HG03432 (cell line): ENCODE results near the gene ERMARD.
"Not testable (repeated sequence)": the region's sequence is repeated elsewhere in the genome, so short reads cannot be mapped to it uniquely, and the experiment has no call there.

Experiments used
- ATAC-seq: cut with Tn5 transposase; IDR thresholded peaks from one replicate; pipeline ENCODE4 v1.9.1; 2021; ENCODE audit warnings: mild to moderate bottlenecking, moderate library complexity; ENCODE audit not compliant: unreplicated experiment

ERMARD gene

DNA sequence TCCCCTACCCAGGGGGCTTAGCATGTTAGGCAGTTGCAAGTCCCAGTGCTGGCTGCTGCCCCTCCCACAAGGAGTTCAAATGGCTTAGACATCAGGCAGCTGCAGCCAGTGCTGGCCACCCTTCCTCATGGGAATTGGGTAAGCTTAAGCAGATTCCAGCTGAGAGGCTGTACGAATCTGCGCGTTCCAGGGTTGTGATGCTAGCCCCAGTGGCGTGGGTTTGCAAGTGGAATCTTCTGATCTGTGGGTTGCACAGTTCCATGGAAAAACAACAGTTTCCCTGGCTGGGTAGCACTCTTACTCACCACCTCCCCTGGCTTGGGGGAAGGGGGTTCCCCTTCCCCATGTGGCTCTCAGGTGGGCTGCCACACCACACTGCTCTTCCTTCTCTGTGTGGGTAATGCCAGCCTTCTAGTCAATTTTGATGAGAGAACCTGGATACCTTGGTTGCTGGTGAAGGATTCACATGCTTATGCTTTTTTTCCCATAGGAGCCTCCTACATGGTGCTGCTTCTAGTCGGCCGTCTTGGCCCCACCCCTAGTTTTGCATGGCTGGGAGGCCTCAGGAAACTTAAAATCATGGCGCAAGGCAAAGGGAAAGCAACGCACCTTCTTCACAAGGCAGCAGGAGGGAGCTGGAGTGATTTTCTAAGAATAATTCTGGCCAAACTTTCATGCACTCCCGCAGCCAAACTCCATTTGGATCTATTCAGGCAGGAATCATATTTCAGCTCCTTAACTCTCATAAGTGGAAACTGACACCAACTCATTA is 13.0 kb upstream of the ERMARD start:
- ATAC-seq: no peak

DNA sequence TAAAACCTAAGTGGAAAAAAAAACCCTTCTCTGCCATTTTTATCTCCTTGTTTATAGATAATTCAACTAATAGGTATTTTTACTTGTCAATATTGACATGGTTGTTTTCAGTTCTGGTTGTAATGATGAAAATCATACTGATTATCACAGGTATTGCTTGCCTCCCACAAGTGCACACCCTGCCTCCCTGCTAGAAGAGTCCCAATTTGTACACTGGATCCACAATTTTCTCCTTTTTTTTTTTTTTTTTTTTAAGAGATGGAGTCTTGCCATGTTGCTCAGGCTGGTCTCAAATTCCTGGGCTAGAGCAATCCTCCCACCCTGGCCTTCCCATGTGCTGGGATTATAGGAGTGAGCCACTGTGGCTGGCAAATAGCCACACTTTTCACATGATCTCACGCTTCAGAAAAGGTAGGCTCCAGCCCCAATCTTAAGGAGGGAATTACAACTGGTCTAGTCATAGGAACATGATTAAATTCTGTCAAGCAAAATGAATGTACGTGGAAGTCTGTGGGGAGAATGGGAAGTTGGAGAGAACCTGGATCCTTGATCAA is 12.4 kb upstream of the ERMARD start:
- no peak for ATAC-seq

DNA sequence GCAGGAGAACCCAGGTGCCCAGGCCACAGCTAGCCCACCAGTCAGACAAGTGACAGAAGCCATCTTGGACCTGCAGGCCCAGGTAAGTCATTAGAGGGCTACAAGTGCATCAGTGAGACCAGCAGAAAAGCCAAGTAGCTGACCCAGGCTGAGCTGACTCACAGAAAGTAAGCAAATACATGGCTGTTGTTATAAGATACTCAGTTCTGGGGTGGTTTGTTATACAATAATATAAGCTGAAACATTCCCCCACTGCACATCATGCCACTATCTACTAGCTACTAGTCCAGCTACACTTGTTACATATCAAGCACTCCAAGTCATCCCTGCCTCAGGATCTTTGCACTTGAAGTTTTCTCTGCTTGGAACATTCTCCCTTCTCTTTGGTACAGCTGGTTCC is 10.1 kb upstream of the ERMARD start:
- ATAC-seq: no peak

DNA sequence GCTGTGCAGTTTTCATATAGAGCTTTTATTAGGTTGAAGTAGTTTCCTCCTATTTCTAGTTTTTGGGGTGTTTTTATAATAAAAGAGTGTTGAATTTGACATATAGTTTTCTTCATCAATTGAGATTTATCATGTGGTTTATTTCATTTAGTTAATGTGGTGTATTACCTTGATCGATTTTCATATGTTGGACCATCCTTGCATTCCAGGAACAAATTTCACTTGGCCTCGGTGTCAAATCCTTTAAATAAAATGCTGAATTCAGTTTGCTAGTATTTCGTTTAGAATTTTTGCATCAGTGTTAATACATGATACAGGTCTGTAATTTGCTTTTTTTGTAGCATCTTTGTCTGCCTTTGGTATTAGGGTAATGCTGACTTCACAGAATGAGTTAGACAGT is 6.0 kb upstream of the ERMARD start:
- ATAC-seq: no peak

DNA sequence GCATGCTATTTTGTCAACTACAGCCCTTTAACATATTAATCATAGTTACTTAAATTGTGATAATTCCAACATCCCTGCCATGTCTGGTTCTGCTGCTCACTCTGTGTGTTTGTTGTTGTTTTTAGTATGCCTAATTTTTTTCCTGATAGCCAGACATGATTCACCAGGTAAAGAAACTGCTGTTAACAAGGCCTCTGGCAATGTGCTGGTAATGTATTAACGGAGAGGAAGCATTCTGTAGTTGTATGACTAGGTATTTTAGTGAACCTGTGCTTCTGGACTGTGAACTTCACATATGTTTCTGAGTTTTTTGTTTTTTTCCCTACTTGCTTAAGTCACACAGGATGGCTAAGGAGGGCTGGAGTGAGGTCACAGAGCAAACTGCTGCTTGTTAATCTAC is 4.9 kb upstream of the ERMARD start:
- no peak for ATAC-seq

DNA sequence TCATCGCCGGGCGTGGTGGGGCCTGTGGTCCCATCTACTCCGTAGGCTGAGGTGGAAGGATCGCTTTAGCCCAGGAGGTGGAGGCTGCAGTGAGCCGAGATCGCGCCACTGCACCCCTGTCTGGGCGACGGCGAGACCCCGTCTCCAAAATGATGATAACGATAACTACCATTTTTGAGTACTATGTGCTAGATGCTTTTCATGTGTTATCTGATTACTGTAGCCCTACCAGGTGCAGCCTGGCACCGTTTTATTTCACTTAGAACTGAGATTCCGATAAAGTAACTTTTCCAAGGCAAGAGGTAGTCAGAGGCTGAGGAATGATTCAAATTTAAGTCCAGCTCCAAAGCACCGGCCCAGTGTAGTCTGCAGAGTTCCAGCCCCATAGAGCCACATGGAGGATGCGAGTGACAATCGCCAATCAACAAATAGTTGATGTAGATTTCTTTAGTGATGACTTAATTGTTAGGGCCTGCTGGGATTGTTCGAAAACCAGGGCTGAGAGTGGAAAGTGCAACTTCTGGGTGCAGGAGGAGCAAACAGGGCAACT is 727 bp downstream of the ERMARD start:
- no peak for ATAC-seq

DNA sequence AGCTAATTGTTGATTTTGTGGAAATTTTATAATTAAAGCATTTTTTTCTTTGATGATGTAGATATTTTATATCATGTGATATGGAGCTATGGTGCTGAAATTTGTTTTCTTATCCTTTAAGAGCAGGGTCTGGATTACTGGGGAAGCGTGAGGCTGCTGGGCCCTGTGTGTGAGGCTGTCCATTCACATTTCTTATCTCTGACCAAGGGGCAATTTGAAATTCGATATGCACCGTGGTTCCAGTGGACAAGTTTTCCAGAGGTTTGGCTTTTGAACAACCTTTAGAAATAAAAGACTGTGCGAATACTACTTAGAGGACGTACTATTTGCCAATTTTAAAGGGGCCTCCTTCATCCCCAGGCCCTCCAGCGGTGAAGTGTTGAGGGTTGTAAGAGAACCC is 3.7 kb downstream of the ERMARD start:
- ATAC-seq: no peak

DNA sequence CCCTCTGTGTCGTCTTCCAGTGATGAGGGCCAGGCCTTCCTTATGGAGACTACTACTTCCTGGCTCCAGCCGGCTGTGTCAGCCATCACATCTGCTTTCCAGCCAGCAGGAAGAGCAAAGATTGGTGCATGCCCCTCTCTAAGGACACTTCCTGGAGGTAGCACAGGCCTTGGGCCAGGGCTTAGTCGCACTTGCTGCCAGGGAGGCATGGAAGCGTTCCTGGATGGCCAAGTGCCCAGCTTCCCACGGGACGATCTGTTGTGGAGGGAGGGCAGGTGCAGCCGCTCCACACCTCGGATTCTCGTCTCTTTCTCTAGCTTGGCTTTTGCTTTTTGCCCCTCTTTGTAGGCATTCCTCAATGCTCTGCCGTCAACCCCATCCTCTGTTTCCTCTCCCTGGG is 11.9 kb downstream of the ERMARD start:
- no peak for ATAC-seq

DNA sequence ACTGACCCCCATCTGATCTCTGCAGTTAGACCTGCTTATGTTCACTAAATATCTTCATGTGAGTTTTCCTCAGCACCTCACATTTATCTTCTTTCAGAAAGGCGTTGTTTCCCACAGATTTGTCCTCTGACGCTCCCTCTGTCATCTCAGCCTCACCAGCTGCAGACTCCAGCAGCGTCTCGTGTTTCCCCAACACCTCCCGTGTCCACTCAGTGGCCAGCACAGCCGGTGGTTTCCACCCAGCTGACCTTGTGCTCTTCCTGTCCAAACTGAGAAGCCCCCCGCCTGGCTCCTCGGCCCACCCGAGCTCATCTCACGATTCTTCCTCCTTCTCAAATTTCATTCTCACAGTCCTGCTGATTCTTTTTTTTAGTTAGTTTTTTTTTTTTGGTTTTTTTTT is 12.5 kb downstream of the ERMARD start:
- ATAC-seq: no peak

DNA sequence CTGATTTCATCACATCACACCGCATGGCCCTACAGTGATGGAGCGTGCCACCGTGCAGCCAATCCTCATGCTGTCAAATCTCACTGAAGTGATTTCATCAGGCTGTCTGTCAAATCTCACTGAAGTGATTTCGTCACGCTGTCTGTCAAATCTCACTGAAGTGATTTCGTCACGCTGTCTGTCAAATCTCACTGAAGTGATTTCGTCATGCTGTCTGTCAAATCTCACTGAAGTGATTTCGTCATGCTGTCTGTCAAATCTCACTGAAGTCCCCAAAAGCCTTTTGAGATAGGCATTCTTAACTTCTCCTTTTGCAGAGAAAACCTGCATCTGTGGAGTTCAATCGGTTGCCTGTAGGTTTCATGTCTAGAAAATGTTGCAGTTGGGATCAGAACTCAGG is 14.4 kb downstream of the ERMARD start:
- not testable (repeated sequence) for ATAC-seq

DNA sequence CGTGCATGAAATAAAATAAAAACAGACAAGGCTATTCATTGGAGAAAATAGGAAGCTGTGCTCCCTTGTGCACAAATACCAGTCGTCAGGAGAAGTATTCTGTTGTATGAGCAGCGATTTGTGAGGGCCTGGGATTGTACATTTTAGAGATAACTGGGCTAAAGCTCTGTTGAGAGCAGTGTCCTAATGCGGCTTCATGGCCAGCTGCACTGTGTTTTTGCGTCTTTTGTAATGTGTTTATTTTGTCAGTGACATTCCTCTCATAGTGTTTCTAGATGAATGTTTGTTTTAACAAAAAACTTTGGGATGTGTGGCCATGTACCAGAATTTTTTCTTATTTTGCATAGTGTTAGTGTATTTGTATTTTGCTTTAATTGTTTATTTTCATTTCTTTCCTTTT is 14.8 kb downstream of the ERMARD start:
- ATAC-seq: no peak

DNA sequence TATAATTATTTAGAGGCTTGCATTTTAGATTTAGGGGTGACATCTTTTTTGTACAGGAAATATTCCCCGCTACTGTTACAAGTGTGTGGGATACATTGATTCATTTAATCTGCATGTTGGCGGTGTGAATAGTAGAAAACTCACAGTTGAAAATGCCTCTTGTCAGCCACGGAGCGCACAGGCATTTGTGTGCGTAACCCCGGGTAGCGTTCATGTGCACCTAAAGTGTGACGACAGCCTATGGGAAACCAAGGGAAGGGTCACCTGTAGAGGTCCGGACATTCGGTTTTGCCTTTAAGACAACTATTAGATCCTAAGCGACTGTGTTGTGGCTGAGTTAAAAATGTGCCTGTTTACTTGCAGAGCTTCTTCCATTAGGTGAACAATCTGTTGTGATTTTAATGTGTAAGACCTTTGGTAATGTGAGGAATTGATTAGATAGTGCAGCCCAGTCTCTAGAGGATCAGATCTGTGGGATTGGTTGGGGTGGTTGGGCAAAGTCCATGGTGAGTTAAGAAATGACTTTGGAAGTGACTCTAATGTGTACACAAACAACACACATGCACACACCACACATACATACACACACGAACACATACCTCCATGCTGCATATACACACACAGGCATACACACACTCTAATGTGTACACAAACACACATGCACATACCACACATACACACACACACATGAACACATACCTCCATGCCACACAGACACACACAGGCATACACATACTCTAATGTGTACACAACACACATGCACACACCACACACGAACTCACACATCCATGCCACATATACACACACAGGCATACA is 15.7 kb downstream of the ERMARD start:
- no peak for ATAC-seq

DNA sequence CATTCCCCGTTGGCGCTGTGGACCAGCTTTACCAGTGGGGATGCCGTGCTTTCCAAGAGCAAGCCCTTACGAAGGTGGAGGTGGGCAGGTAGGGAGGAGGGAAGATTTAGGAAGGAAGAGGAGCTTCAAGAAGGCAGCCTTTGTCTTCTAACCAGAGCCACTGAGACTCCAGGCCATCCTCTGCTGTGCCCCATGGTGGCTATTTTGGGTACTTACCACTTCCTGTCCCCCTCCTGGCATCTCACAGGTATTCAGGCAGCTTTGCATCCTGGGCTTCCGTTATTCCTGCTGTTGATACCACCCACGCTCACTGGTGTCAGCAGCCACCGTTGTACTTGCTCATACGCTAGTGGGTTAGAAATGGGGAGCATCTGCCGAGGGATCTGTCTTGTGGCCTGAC is 22.9 kb downstream of the ERMARD start:
- no peak for ATAC-seq

DNA sequence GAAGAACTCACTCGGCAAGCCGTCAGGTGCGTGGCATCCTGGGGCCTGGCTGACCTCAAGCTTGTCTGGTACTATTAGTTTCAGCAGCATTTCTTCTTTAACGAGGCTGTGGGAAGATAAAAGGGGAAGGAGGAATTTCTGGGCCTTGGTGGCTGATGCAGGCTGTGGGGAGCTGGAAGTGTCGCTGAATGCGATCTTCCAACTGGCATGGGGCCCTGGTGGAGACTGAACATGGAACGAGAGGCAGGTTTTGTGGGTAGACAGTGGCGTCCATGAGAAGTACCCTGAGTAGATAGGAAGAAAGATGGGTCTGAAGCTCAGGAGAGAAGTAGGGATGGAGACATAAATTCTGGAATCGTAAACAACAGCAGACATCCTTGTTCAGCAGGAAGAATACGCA is 23.9 kb downstream of the ERMARD start:
- ATAC-seq: no peak

DNA sequence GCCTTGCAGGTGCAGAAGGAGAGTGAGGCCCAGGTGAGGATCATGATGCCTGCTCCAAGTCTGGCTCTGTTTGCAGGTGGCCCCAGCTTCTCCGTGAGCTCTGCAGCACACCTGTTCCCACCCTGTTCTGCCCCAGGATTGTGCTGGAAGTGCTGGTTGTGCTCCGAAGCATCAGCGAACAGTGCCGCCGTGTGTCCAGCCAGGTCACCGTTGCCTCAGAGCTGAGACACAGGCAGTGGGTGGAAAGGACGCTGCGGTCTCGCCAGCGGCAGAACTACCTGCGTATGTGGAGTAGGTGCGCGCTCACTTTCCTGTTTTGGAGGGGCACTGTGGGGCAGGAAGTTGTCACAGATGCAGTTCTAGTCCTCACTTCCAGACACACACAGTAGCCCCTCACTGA is 25.0 kb downstream of the ERMARD start:
- ATAC-seq: no peak

DNA sequence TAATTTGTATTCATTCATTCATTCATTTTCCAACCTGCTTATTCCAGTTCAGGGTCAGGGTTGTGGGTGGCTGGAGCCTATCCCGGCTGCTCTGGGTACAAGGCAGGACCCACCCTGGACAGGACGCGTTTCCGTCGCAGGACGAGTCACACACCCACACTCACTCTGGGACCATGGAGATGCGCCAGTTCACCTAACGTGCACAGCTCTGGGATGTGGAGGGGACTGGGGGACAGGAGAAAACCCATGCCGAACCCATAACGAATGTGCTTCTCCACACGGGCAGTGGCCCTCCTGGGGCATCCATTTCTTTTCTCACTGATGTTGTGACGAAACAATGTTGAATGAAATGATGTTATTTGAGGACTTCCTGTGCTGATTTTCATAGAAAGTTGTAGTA is 26.5 kb downstream of the ERMARD start:
- no peak for ATAC-seq

DNA sequence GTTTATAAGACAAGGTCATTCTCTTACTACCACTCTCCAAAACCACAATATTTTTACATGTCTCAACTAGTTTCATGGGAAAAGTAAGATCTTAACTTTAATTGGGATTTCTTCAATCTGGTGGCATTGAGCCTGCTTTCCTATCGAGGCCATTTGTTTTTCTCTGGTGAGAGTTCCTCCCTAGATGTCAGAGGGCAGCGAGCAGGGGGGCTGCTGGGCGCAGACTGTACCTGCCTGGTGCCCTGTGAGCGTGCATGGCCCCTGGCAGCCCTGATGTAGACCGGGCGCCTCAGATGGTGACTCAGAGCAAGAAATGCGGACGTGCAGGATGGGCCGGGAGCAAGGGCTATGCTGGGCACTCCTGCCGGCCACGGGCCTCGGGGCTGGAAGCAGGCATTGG is 27.2 kb downstream of the ERMARD start:
- ATAC-seq: no peak

DNA sequence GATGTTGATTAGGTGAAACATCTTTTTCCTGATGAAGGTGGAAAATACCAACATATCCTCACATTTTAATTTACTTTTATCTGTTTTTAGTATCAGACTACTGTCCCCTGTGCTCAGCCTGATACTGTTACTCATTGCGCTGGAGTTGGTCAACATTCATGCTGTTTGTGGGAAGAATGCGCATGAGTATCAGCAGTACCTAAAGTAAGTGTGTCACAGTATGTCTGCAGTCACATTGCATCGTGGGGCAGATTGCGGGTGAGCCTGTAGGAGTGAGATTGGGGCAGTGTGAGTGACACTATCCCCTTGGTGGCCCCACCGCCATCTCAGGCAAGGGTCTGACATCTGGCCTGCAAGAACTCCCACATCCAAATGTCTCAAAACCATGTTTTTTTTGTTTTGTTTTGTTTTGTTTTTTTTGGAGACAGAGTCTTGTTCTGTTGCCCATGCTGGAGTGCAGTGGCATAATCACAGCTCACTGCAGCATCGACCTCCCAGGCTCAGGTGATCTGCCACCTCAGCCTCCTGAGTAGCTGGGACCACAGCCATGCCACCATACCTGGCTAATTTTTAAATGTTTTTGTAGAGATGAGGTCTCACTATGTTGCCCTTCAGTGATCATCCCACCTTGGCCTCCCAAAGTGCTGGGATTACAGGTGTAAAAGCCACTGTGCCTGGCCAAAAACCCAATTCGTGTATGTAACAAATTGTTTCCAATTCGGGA is 27.8 kb downstream of the ERMARD start:
- ATAC-seq: no peak

DNA sequence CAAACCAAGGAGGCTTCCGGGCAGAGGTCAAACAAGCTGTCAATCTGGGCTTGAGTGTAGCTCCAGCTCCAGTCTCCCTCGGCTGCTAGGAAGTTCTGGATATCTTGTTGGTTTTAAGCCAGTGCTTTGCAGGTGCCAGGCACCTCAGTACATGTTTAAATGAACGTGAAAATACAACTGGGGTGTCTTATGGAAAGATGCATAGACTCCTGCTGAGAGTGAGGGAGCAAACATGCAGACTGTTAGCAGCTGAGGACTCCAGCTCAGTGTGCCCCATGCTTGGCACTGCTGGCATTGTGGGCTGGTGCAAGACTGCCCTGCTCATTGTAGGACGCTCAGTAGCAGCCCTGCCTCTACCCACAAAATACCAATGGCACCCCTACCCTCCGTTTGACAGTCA is 28.5 kb downstream of the ERMARD start:
- ATAC-seq: no peak

DNA sequence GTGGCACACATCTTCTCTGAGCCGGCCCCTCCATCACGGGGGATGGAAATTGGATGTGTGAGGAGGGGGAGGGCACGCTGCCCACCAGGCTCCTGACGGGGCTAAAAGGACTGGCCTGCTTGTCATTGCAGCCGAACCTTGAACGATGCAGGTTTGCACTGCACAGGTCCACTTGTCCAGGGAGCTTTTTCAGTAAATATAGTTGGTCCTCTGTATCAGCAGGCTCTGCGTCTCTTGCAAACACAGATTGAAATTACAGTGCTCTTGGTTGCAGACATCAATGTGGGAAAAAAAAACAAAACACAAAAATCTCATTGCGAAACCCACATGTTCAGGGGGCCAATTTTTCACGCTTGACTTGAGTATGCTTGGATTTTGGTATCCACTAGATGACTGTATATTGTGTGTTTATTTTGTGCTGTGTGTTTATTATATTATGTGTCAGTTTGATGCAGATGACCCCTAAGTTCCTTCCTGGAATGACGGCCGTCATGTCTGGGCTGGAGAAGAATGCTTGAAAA is 29.2 kb downstream of the ERMARD start:
- no peak for ATAC-seq

DNA sequence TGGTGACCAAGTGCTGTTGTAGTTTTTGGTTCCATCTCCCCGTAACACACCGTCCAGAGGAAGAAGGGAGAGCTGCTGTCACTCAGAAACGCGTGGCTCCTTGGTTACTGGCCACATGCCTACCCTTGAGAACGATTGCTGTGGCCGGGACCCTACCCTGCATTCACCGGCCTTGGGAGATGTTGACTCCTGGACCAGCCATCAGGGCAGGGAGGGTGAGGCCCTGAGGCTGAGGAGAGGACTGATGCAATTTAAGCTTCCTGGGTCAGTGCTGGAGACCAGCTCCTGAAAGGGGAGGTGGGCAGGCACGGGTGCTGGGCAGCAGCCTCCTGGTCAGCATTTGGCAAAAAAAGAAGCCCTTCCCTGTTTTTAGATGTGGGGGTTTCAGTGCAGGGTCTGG is 31.5 kb downstream of the ERMARD start:
- ATAC-seq: no peak
